HUDEP-2 (cell line): ENCODE measurements around the gene LGALS4.
"Not testable (repeated sequence)": the region's sequence is repeated elsewhere in the genome, so short reads cannot be mapped to it uniquely, and the experiment has no call there.

Experiments used
- DNase-seq, 76 experiments: peaks; one replicate each; lab custom pipeline; 2025; ENCODE audit not compliant: unreplicated experiment in 76 of 76; lab: John Stamatoyannopoulos, UW

LGALS4 gene

GRCh38 chr19:38800577-38801347, 12.0 kb downstream of the LGALS4 start:
- no peak for DNase-seq

DNA sequence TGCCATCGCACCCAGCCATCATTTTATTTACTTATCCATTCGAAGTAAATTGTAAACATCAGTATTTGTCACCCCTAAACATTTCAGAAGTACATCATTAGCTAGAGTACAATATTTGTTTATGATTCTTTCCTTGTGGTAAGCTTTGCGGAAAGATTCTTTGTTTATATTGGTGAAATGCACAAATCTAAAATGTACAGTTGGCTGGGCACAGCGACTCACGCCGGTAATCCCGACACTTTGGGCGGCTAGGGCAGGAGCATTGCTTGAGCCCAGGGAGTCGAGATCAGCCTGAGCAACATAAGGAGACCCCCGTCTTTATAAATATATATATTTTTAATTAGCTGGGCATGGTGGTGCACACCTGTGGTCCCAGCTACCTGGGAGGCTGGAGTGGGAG, 13.6 kb downstream of the LGALS4 start:
- DNase-seq = no peak

GRCh38 chr19:38797781-38798180, 15.0 kb downstream of the LGALS4 start:
- DNase-seq = not testable (repeated sequence)

DNA sequence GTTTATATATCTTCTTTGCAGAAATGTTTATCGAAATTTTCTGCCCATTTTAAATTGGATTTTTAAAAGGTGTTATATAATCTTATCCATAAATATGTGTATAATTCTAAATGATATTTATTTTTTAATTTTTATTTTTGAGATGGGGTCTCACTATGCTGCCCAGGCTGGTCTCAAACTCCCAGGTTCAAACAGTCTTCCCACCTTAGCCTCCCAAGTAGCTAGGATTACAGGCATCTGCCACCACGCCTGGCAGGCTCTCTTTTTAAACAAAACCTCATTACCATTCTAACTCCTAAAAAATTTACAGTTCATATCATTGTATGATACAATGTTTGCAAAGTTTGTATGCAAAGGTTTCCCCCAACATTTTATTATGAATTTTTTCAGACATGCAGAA, 16.6 kb downstream of the LGALS4 start:
- no peak for DNase-seq

GRCh38 chr19:38795549-38795948, 17.2 kb downstream of the LGALS4 start:
- no peak for DNase-seq

- no peak for DNase-seq
Measured at GRCh38 chr19:38793671-38794070, 19.1 kb downstream of the LGALS4 start.

GRCh38 chr19:38793177-38793576, 19.6 kb downstream of the LGALS4 start:
- DNase-seq = no peak

GRCh38 chr19:38792250-38793111, 20.3 kb downstream of the LGALS4 start:
- no peak for DNase-seq

GRCh38 chr19:38791451-38792064, 21.2 kb downstream of the LGALS4 start:
- DNase-seq = not testable (repeated sequence)

- DNase-seq = not testable (repeated sequence)
Measured at GRCh38 chr19:38790507-38791403, 22.0 kb downstream of the LGALS4 start.

DNA sequence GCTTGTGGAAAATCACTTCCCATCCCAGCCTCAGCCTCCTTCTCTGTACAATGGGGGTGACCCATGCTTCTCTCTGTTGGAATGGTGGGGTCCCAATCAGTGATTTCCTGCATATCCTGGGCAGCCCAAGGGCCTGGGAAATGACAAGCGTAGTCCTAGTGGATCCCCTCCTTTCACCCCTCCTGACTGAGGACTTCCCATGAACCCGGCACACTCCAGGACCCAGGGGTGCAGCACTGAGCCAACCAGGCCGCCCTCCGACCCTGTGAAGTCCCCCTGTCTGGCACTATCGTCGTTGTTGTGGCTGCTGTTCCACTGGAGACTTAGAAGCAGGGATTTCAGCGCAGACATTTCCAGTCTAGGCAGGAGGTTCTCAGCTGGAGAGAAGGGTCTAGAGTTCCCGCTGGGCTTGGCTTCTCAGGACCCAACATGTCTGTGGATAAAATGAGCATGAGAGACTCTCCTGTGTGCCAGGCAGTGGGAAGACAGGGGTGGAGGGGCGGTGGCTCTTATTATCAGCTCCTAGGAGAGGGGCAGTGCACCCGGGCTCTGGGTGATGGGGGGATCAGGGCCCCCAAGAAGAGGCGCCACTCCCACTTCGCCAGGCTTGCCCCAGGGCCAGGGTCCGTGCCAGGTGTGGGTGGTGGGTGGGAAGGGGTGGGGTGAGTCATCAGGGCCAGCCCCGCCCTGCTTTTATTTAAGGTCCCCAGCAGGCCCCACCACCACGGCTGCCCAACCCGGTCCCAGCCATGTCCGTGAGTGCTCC, 24.1 kb downstream of the LGALS4 start, which contains the start of gene LGALS7B:
Gene LGALS7B (plus strand): TSS at position 723 of the 766 bp plus-strand sequence. CDS start 27 bp downstream, at position 750.
- DNase-seq = no peak

GRCh38 chr19:38786572-38787265, 26.0 kb downstream of the LGALS4 start:
- no peak for DNase-seq

DNA sequence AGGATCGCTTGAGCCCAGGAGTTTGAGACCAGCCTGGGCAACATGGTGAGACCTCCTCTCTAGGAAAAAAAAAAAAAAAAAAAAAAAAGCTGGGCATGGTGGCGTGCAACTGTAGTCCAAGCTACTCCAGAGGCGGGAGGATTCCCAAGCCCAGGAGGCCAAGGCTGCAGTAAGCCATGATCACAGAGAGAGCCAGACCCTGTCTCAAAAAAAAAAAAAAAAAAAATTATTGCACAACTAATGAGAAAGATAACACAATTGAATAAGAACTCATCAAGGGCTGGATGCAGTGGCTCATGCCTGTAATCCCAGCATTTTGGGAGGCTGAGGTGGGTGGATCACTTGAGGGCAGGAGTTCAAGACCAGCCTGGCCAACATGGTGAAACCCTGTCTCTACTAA, 26.7 kb downstream of the LGALS4 start:
- not testable (repeated sequence) for DNase-seq

DNA sequence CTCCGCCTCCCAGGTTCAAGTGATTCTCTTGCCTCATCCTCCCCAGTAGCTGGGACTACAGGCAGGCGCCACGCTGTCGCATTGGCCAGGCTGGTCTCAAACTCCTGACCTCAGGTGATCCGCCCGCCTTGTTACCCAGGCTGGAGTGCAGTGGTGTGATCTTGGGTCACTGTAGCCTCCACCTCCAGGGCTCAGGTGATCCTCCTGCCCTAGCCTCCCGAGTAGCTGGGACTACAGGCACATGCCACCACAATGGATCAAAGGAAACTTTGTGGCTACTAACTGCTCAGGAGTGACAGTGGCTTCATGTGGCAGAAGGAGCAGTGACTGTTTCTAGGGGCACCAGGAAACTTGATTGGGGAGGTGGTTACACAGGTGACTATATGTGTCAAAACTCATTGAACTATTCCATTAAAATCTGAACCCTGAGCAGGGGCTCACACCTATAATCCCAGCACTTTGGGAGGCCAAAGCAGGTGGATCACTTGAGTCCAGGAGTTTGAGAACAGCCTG, 27.5 kb downstream of the LGALS4 start:
- no peak for DNase-seq

GRCh38 chr19:38784224-38784623, 28.5 kb downstream of the LGALS4 start:
- DNase-seq = peak in 14 of 76 experiments; percentile 6 to 52 (median 24)

GRCh38 chr19:38782212-38782611, 30.5 kb downstream of the LGALS4 start:
- DNase-seq = not testable (repeated sequence)

- DNase-seq = peak in 70 of 76 experiments; percentile 22 to 85 (median 60)
Measured at GRCh38 chr19:38781058-38781457, 31.7 kb downstream of the LGALS4 start.

DNA sequence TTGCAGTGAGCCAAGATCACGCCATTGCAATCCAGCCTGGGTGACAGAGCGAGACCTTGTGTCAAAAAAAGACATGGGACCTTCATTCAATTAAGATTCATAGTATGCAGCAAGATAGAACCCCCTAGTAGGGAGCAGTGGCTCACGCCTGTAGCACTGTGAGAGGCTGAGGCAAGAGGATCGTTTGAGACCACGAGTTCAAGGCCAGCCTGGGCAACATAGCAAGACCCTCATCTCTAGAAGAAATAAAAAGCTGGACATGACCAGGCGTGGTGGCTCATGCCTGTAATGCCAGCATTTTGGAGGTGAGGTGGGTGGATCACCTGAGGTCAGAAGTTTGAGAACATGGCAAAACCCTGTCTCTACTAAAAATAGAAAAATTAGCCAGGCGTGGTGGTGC, 32.3 kb downstream of the LGALS4 start:
- DNase-seq = no peak

DNA sequence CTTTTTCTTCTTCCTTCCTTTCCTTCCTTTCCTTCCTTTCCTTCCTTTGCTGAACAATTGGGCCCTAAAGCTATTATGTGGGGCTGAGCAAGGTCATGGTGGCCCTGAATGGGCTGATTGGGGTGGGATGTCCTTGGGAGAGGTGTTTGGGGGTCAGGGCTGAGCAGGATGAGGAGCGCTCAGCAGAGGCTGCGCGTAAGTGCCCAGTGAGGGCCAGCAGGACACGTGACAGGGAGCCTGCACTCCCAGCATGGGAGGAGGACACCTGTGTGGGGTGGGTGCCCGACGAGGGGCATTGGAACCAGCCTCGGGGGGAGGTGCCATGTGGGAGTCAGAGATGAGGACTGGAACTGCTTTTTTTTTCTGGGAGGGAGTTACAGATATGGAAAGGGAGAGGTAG, 34.0 kb downstream of the LGALS4 start:
- no peak for DNase-seq
